Measurements from ENCODE around the gene ATOX1. TPM values are rescaled to one million over a fixed set of nuclear protein-coding genes. Genes with fewer than 3 reads are reported as not detected.

ATOX1 gene
- total RNA-seq, 4 donors from 2014 or later: 73.4 to 236 (median 157) TPM

GRCh38 chr5:151721812-151722391 is 36.5 kb downstream of the ATOX1 start:
- no peaks in the 10 kb centered on the region for H3K36me3 ChIP-seq
- H3K4me1 ChIP-seq: peaks cover 0 to 9% of the 10 kb centered on the region in 2 donors
- H3K27me3 ChIP-seq: no peaks in the 10 kb centered on the region
- H3K9me3 ChIP-seq: no peaks in the 10 kb centered on the region
- no peak for TF ChIP-seq POLR2A (IDR thresholded peaks at IDR 0.05)
- no peak for DNase-seq
- no peak overlapping the region for H3K27ac ChIP-seq
- no peak overlapping the region for H3K4me3 ChIP-seq (replicated peaks in 1 of 3)
- intact Hi-C loops (cut with DNase I): no loop called here

- Histone ChIP-seq H3K27me3 (no peaks in the 10 kb centered on the region), H3K36me3 (no peaks in the 10 kb centered on the region), H3K9me3 (no peaks in the 10 kb centered on the region), H3K27ac (no peak overlapping the region), H3K4me3 (replicated peaks in 1 of 3) (no peak overlapping the region), H3K4me1 (peaks cover 0 to 9% of the 10 kb centered on the region in 2 donors)
- TF ChIP-seq CTCF (IDR thresholded peaks at IDR 0.05): no peak
- no peak for TF ChIP-seq POLR2A (IDR thresholded peaks at IDR 0.05)
- DNase-seq: no peak
- WGBS, 2 donors: 71% methylated on average over 3 of the region's 3 CpGs
- intact Hi-C loops (cut with DNase I): no loop called here
Observed at GRCh38 chr5:151721087-151721646, 37.3 kb downstream of the ATOX1 start.

- H3K27ac ChIP-seq: no peak overlapping the region
- DNase-seq: no peak
- TF ChIP-seq CTCF (IDR thresholded peaks at IDR 0.05) (no peak), POLR2A (IDR thresholded peaks at IDR 0.05) (no peak)
- H3K4me1 ChIP-seq: peaks cover 0 to 9% of the 10 kb centered on the region in 2 donors
- 96 to 98% methylated on average over 2 of the region's 2 CpGs for whole genome bisulfite sequencing, 2 donors
- H3K9me3 ChIP-seq: no peaks in the 10 kb centered on the region
- no peaks in the 10 kb centered on the region for H3K36me3 ChIP-seq
- no peak overlapping the region for H3K4me3 ChIP-seq (replicated peaks in 1 of 3)
- H3K27me3 ChIP-seq: no peaks in the 10 kb centered on the region
- intact Hi-C loops (cut with DNase I): no loop called here
Observed at GRCh38 chr5:151720215-151720614, 38.2 kb downstream of the ATOX1 start.

GRCh38 chr5:151719228-151720000 is 39.0 kb downstream of the ATOX1 start:
- Histone ChIP-seq H3K27me3 (no peaks in the 10 kb centered on the region), H3K36me3 (no peaks in the 10 kb centered on the region), H3K4me1 (peaks cover 0 to 9% of the 10 kb centered on the region in 2 donors), H3K27ac (no peak overlapping the region), H3K9me3 (no peaks in the 10 kb centered on the region), H3K4me3 (replicated peaks in 1 of 3) (no peak overlapping the region)
- 88 to 93% methylated on average over 6 of the region's 6 CpGs for WGBS, 2 donors
- peak in 1 of 2 donors; percentile 23 for DNase-seq
- TF ChIP-seq CTCF (IDR thresholded peaks at IDR 0.05) (peak; percentile 20 to 43 (median 40)), POLR2A (IDR thresholded peaks at IDR 0.05) (no peak)
- intact Hi-C loops (cut with DNase I): no loop called here

- WGBS, 2 donors: 53 to 60% methylated on average over 3 of the region's 3 CpGs
Observed at GRCh38 chr5:151718646-151719045, 39.8 kb downstream of the ATOX1 start.

More at GRCh38 chr5:151718646-151719045, 39.8 kb downstream of the ATOX1 start:
- TF ChIP-seq POLR2A (IDR thresholded peaks at IDR 0.05) (no peak), CTCF (IDR thresholded peaks at IDR 0.05) (no peak)
- no peaks in the 10 kb centered on the region for H3K36me3 ChIP-seq
- H3K27me3 ChIP-seq: no peaks in the 10 kb centered on the region
- no peak overlapping the region for H3K27ac ChIP-seq
- no peaks in the 10 kb centered on the region for H3K9me3 ChIP-seq
- intact Hi-C loops (cut with DNase I): no loop called here
- no peak overlapping the region for H3K4me3 ChIP-seq (replicated peaks in 1 of 3)
- peaks cover 0 to 9% of the 10 kb centered on the region in 2 donors for H3K4me1 ChIP-seq
- DNase-seq: no peak

All from thyroid gland (tissue), 4 donors.